Measurements from ENCODE around the gene KLHL22. TPM values are rescaled to one million over a fixed set of nuclear protein-coding genes. Genes with fewer than 3 reads are reported as not detected.

Gene KLHL22
- total RNA-seq, 1 donor = 31.1 TPM

DNA sequence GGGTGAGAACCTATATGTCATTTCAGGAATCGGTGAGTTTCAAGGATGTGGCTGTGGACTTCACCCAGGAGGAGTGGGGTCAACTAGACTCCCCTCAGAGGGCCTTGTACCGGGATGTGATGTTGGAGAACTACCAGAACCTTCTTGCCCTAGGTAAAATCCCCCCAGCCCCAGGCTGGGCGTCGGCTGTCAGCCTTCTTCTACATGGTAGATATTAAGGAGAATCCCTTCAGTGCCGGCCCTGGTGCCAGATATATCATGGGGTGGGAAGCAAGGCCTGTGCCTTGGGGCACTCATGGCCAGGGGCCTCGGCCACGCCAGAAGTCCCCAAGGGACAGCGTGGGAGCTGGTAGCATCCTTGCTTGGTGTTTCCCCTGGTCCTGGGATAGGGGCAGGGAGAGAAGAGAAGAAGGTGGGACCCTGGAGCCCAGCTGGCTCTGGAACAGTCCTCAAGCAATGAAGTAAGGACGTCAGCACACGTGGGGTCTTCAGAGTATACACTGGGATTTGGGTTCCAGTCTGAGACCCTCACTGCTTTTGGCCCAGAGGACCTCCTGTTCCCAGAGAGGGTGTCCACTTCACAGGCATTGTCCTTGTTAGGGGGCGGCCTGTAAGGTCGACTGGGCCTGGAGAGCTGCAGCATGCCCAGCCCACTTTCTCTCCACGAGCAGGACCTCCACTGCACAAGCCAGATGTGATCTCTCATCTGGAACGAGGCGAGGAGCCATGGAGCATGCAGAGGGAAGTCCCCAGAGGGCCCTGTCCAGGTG lies 94.8 kb downstream of the KLHL22 start:
- no peak for DNase-seq (ENCODE audit: low read depth)
- TF ChIP-seq, protein P1, sequence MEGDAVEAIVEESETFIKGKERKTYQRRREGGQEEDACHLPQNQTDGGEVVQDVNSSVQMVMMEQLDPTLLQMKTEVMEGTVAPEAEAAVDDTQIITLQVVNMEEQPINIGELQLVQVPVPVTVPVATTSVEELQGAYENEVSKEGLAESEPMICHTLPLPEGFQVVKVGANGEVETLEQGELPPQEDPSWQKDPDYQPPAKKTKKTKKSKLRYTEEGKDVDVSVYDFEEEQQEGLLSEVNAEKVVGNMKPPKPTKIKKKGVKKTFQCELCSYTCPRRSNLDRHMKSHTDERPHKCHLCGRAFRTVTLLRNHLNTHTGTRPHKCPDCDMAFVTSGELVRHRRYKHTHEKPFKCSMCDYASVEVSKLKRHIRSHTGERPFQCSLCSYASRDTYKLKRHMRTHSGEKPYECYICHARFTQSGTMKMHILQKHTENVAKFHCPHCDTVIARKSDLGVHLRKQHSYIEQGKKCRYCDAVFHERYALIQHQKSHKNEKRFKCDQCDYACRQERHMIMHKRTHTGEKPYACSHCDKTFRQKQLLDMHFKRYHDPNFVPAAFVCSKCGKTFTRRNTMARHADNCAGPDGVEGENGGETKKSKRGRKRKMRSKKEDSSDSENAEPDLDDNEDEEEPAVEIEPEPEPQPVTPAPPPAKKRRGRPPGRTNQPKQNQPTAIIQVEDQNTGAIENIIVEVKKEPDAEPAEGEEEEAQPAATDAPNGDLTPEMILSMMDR (IDR thresholded peaks at IDR 0.05; ENCODE audit: insufficient read depth, low read depth, low read length) = no peak
- H3K4me3 ChIP-seq (ENCODE audit: low read depth, low read length) = no peak overlapping the region

DNA sequence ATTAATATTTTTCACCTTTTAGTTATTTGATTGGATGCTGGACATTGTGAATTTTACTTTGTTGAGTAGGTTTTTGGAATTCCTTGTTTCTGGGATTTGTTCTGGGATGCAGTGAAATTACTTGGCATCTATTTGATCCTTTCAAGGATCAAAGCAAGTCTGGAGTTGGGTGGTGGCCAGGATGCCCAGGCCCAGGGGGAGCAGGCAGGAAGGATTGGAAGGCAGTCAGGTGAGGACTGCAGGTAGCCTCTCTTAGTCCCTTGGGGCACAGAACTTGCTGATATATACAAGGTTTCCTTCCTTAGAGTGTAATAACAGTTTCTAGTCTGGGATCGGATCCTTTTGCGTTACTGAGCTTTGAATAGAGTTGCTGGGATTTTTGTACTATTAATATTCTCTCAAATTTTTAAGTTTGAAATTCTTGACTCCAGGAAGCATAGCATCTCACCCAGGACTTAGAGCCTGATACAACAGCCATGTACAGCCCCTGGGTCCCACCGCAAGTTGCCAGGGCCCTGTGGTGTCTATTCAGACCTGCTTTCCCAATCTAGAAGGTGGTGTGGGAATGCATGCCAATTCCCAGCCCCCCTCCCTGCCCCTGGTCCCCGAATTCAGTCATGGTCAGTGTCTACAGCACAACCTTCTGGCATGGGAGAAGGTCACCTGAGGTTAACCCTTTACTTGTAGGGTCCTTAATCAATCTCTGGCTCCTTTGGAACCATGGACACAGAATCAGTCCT lies 95.6 kb downstream of the KLHL22 start:
- H3K4me3 ChIP-seq (ENCODE audit: low read depth, low read length) = no peak overlapping the region
- TF ChIP-seq, protein P1 (IDR thresholded peaks at IDR 0.05; ENCODE audit: insufficient read depth, low read depth, low read length) = no peak
- DNase-seq (ENCODE audit: low read depth) = no peak

DNA sequence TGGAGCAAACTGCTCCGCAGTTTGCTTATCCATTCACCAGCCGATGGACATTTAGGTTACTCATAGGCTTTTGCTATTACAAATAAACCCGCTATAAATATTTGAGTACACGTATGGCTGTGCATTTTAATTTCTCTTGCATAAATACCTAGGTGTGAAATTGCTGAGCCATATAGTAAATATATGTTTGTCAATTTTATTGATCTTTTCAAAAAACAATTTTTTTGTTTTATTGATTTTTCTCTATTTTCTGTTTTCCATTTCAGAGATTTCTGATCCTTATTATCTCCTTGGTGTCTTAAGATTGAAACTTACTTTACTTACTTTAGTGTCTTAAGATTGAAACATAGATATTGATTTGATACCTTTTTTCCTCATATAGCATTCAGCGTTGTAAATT lies 97.2 kb downstream of the KLHL22 start:
- TF ChIP-seq, protein P1 (IDR thresholded peaks at IDR 0.05; ENCODE audit: insufficient read depth, low read depth, low read length) = no peak
- DNase-seq (ENCODE audit: low read depth) = no peak
- no peak overlapping the region for H3K4me3 ChIP-seq (ENCODE audit: low read depth, low read length)

DNA sequence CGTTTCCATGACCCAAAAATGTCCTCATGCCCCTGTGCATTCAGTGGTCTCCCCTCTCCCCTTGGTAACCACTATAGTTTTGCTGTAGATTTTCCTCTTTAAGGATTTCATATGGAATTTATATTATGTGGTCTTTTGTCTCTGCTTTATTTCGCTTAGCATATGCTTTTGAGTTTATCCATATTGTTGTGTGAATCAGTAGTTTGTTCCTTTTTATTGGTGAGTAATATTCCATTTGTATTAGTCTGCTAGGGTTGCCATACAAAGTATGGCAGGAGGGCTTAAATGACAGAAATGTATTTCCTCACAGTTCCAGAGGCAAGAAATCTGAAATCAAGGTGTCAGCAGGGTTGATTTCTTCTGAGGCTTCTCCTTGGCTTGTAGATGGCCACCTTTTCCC lies 98.1 kb downstream of the KLHL22 start:
- TF ChIP-seq, protein P1 (IDR thresholded peaks at IDR 0.05; ENCODE audit: insufficient read depth, low read depth, low read length) = no peak
- no peak for DNase-seq (ENCODE audit: low read depth)
- no peak overlapping the region for H3K4me3 ChIP-seq (ENCODE audit: low read depth, low read length)

DNA sequence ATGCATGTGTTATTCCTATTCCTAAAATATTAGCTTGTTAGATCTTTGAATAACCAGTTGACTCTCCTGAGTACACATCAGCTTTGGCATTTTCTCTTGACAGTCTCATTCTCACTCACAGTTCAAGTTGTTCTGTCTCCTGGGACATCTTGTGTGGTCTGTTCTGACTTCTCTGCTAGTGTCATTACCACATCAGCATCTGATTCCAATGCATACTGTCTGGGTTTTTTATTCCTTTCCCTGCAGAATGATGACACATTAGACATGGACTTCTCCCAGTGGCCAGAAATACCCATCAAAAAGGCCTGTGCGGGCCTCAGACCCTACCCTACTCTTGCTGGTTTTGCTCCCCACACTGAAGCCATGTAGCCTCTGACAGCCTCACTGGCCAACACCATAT lies 99.0 kb downstream of the KLHL22 start:
- TF ChIP-seq, protein P1 (IDR thresholded peaks at IDR 0.05; ENCODE audit: insufficient read depth, low read depth, low read length) = no peak
- H3K4me3 ChIP-seq (ENCODE audit: low read depth, low read length) = no peak overlapping the region
- peak; percentile 6 for DNase-seq (ENCODE audit: low read depth)

DNA sequence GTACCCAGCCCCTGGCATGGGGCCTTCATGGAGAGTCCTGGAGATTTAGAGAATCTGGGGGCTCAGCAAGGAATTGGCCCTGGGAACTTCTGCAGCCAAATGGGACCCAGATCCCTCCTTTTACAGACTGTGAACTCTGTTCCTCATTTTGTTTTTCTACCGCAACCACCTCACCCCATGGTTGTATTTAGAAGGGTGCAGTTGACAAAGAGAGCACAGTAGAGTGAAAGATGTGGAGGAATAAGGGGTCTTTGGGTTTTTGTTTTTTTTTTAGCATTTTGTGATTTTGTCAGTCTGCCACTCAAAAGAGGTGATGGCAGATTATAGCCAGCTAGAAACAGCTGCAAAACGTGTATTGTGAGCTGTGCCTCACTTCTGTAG lies 99.7 kb downstream of the KLHL22 start:
- H3K4me3 ChIP-seq (ENCODE audit: low read depth, low read length) = no peak overlapping the region
- TF ChIP-seq, protein P1 (IDR thresholded peaks at IDR 0.05; ENCODE audit: insufficient read depth, low read depth, low read length) = no peak
- DNase-seq (ENCODE audit: low read depth) = no peak

Data from fibroblast of villous mesenchyme (primary cell).